ENCODE data around the gene CGRRF1. TPM values are rescaled to one million over a fixed set of nuclear protein-coding genes. Genes with fewer than 3 reads are reported as not detected.

The CGRRF1 gene
- total RNA-seq, 1 donor from 2014 or later = 22.5 TPM

- ATAC-seq (no peak), DNase-seq (no peak)
- Histone ChIP-seq H3K27ac (no peak overlapping the region), H3K9me3 (no peaks in the 10 kb centered on the region), H3K4me3 (no peak overlapping the region), H3K4me1 (peaks cover 12% of the 10 kb centered on the region), H3K36me3 (peaks cover 16% of the 10 kb centered on the region), H3K27me3 (no peaks in the 10 kb centered on the region)
- TF ChIP-seq, protein P1, sequence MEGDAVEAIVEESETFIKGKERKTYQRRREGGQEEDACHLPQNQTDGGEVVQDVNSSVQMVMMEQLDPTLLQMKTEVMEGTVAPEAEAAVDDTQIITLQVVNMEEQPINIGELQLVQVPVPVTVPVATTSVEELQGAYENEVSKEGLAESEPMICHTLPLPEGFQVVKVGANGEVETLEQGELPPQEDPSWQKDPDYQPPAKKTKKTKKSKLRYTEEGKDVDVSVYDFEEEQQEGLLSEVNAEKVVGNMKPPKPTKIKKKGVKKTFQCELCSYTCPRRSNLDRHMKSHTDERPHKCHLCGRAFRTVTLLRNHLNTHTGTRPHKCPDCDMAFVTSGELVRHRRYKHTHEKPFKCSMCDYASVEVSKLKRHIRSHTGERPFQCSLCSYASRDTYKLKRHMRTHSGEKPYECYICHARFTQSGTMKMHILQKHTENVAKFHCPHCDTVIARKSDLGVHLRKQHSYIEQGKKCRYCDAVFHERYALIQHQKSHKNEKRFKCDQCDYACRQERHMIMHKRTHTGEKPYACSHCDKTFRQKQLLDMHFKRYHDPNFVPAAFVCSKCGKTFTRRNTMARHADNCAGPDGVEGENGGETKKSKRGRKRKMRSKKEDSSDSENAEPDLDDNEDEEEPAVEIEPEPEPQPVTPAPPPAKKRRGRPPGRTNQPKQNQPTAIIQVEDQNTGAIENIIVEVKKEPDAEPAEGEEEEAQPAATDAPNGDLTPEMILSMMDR (IDR thresholded peaks at IDR 0.05) = no peak
- intact Hi-C loops (cut with DNase I) = no loop called here
Observed at GRCh38 chr14:54486685-54487084, 23.0 kb upstream of the CGRRF1 start.

- Histone ChIP-seq H3K36me3 (peaks cover 8% of the 10 kb centered on the region), H3K4me3 (peak overlapping the region; percentile 89), H3K4me1 (peaks cover 12% of the 10 kb centered on the region), H3K9me3 (no peaks in the 10 kb centered on the region), H3K27ac (peak overlapping the region; percentile 94), H3K27me3 (no peaks in the 10 kb centered on the region)
- TF ChIP-seq, protein P1 (IDR thresholded peaks at IDR 0.05) = no peak
- intact Hi-C loops (cut with DNase I) = no loop called here
- peak; percentile 27 for ATAC-seq
- no peak for DNase-seq
Observed at GRCh38 chr14:54487771-54488170, 21.9 kb upstream of the CGRRF1 start.

DNA sequence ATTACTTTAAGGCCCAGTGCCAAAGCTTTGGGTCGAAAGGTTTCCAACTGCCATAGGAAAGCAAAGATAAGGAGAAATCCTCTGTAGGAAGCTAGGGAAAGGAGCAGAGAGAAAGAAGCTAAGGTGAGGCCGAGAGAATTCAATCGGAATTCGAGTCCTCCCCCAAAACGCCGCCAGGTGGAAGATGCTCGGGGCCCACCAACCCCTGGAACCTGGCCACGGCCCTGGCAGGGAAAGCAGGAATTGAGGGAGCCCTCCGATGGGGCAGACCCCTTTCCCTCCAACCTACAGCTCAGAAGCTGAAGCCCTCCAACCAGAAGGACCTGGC is 21.4 kb upstream of the CGRRF1 start:
- Histone ChIP-seq H3K27me3 (no peaks in the 10 kb centered on the region), H3K27ac (peak overlapping the region; percentile 94), H3K4me3 (peak overlapping the region; percentile 89), H3K4me1 (peaks cover 12% of the 10 kb centered on the region), H3K36me3 (peaks cover 3% of the 10 kb centered on the region), H3K9me3 (no peaks in the 10 kb centered on the region)
- DNase-seq (no peak), ATAC-seq (no peak)
- TF ChIP-seq, protein P1 (IDR thresholded peaks at IDR 0.05) = no peak
- intact Hi-C loops (cut with DNase I) = no loop called here

DNA sequence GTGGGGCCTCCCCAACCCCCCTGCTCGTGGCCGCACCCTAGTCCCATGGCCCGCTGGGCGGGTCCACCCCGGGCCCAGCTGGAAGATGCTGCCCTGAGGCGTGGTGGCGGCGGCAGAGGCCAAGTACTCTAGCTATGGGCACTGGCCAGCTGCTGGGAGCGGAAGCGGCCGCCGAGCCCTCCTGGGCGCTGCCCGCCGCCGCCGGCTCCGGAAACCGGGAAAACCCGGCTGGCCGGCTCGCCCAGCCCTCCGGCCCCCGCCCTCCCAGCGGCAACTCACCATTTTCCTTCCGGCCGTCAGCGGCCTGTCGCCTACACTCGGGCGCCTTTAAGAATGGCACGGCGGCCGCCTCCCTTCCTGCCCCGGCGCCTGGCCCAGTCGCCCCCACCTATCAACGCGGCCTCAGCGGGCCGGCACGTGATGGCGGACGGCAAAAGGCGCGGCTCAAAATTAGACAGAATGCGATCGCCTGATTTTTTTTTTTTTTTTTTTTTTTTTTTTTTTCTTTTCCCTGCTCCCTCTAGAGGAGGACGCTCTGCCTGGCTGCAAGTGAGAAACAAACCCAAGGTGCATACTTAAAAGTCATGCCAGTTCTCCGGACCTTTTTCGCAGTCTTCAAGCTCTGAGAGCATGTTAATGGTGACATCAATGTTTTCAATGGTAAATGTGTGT is 20.9 kb upstream of the CGRRF1 start, which contains the start of gene GMFB:
Gene GMFB, minus strand, starts transcription at position 335 of the 672 bp plus-strand sequence. Its CDS starts 53 bp downstream, at position 282.
- Histone ChIP-seq H3K4me1 (peaks cover 12% of the 10 kb centered on the region), H3K27me3 (no peaks in the 10 kb centered on the region), H3K27ac (peak within 1 kb of the TSS; percentile 94), H3K4me3 (peak within 1 kb of the TSS; percentile 89), H3K36me3 (no peaks in the 10 kb centered on the region), H3K9me3 (no peaks in the 10 kb centered on the region)
- TF ChIP-seq, protein P1 (IDR thresholded peaks at IDR 0.05) = peak; percentile 45
- intact Hi-C loops (cut with DNase I) = no loop called here
- DNase-seq (peak; percentile 96), ATAC-seq (peak; percentile 98)

GRCh38 chr14:54489318-54489683 is 20.4 kb upstream of the CGRRF1 start:
- TF ChIP-seq, protein P1 (IDR thresholded peaks at IDR 0.05) = no peak
- ATAC-seq = no peak
- no peaks in the 10 kb centered on the region for H3K27me3 ChIP-seq
- no peak for DNase-seq
- H3K4me3 ChIP-seq = peak overlapping the region; percentile 89
- H3K9me3 ChIP-seq = no peaks in the 10 kb centered on the region
- intact Hi-C loops (cut with DNase I) = no loop called here
- peak overlapping the region; percentile 94 for H3K27ac ChIP-seq
- no peaks in the 10 kb centered on the region for H3K36me3 ChIP-seq
- peaks cover 12% of the 10 kb centered on the region for H3K4me1 ChIP-seq

Measured in upper lobe of right lung (tissue), 1 donor.